RWPE1 (cell line): Measurements from ENCODE around the gene OGDH.
A peak's percentile ranks its signal among the peaks of the same experiment; 100 is the strongest.

Experiments
- CTCF ChIA-PET: fragments of 350-600 bp; sonication (Branson Sonifier 250); formaldehyde crosslinking; extraction: SDS; loops from one replicate; lab custom pipeline; 2021; lab: Yijun Ruan, JAX
- POLR2A ChIA-PET: fragments of 400-600 bp; formaldehyde crosslinking; extraction: SDS; loops from one replicate; lab custom pipeline; 2020; ENCODE audit warnings: antibody characterized with exemption; ENCODE audit not compliant: low non-redundant PET; lab: Yijun Ruan, JAX
- DNase-seq: peaks from one replicate; pipeline ENCODE4 v3.0.0; 2012; ENCODE audit warnings: low spot score
- H3K27ac ChIP-seq: fragments of 450-650 bp; 2 replicates; pipeline ENCODE4 v1.5.1; 2017
- CTCF ChIP-seq: fragments of 450-650 bp; conservative IDR thresholded peaks from 2 replicates; pipeline ENCODE4 v1.5.1; 2017; ENCODE audit warnings: low read depth, mild to moderate bottlenecking

The OGDH gene

DNA sequence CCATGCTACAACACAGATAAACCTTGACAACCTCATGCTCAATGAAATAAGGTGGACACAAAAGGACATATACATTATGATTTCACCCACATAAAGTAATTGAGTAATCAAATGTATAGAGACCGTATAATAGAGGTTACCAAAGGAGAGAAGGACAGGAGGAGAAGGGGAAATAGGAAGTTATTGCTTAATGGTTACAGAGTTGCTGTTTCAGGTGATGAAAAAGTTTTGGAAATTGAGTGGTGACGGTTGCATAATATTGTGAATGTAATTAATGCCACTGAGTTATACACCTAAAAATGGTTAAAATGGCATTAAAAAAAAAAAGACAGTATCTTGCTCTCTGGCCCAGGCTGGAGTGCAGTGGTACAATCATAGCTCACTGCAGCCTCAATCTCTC is 1.5 kb upstream of the OGDH start:
- DNase-seq, result no peak
- TF ChIP-seq CTCF, result no peak
- ChIA-PET POLR2A (interaction anchor here (0.6 to 1.6 kb wide), 2 partner anchors 33 to 34 kb away, joined by 3 to 9 read pairs; no protein-coding TSS in a partner anchor), CTCF (no interaction called here)
- H3K27ac ChIP-seq, result no peak overlapping the region

DNA sequence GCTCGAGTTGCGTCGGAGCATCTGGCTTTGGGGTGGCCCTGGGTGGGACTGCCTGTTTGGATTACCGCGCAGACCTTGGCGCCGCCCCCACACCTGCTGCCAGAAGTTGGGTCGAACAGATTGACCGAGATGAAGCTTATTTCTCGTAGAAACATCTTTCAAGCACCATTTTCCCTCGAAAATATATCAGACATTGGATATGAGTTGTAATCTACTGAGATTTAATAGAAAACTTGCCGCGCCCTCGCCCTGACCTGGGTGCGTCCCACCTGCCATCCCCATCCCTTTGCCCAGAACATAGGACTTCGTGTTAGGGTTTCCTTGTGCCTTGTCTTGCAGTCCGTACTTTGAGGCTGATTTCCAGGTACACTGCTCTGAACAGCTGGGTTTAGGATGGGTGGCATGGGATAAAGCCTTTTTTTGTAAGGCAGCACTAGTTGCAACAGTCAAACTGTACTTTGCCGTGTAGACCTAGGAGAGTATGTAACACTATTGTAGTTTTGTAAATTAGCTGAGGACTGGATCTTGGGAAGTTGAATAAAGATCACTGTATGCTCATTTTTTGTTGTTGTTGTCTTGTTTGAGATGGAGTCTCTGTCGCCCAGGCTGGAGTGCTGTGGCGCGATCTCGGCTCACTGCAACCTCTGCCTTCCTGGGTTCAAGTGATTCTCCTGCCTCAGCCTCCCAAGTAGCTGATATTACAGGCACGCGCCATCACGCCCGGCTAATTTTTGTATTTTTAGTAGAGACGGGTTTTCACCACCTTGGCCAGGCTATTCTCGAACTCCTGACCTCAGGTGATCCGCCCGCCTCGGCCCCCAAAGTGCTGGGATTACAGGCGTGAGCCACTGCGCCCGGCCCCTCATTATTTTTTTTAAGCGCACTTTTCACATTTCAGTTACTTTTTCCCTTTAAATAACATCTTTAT is 978 bp downstream of the OGDH start:
- TF ChIP-seq CTCF, result no peak
- CTCF ChIA-PET, result interaction anchor here (1.1 kb wide), 1 partner anchor 14 kb away, joined by 3 read pairs; no protein-coding TSS in a partner anchor
- peak; percentile 23 for DNase-seq
- POLR2A ChIA-PET, result interaction anchor here (0.6 to 1.1 kb wide), 3 partner anchors 14 to 152 kb away, joined by 3 to 5 read pairs (median 4); no protein-coding TSS in a partner anchor
- H3K27ac ChIP-seq, result peak overlapping the region; percentile 95

- ChIA-PET POLR2A (no interaction called here), CTCF (no interaction called here)
- DNase-seq, result peak; percentile 34
- TF ChIP-seq CTCF, result no peak
- H3K27ac ChIP-seq, result peak overlapping the region; percentile 58
Observed at GRCh38 chr7:44608916-44609648, 2.7 kb downstream of the OGDH start.

DNA sequence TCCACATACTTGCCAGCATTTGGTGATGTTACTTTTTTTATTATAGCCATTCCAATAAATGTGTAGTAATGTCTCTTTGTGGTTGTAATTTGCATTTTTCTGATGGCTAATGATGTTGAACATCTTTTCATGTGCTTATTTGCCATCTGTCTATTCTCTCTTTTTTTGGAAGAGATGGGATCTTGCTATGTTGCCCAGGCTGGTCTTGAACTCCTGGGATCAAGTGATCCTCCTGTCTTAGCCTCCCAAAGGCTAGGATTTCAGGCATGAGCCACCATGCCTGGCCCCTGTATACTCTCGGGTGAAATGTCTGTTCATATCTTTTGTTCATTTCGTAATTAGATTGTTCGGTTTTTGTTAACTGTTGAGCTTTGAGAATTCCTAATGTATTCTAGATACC is 3.4 kb downstream of the OGDH start:
- no peak for TF ChIP-seq CTCF
- ChIA-PET POLR2A (no interaction called here), CTCF (no interaction called here)
- DNase-seq, result no peak
- no peak overlapping the region for H3K27ac ChIP-seq

GRCh38 chr7:44615149-44615611 is 8.8 kb downstream of the OGDH start:
- POLR2A ChIA-PET, result no interaction called here
- no peak for TF ChIP-seq CTCF
- H3K27ac ChIP-seq, result peak overlapping the region; percentile 33; the same call in 1 of the 2 replicates
- CTCF ChIA-PET, result interaction anchor here (0.7 kb wide), 1 partner anchor 55 kb away, joined by 3 read pairs; no protein-coding TSS in a partner anchor
- no peak for DNase-seq

DNA sequence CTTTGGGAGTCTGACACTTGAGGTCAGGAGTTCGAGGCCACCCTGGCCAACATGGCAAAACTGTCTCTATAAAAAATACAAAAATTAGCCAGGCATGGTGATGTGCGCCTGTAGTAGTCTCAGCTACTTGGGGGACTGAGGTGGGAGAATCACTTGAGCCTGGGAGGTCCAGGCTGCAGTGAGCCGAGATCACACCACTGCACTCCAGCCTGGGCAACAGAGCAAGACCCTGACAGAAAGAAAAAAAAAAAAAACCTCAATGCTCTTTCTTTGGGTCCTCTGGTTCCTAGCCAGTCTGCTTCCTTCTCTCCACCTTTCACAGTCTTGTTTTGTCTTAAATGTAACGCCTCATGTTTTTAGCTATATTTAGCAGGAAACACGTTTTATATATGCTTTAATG is 9.4 kb downstream of the OGDH start:
- H3K27ac ChIP-seq, result no peak overlapping the region
- ChIA-PET POLR2A (no interaction called here), CTCF (no interaction called here)
- no peak for TF ChIP-seq CTCF
- DNase-seq, result no peak
